ENCODE measurements around the gene LCP2.

- TF ChIP-seq EZH2phosphoT487 (IDR thresholded peaks at IDR 0.05; ENCODE audit: low read depth) (no peak), CTCF (IDR thresholded peaks at IDR 0.05; ENCODE audit: low read depth, low read length) (no peak)
These were observed 10.2 kb upstream of the LCP2 start for GRCh38 chr5:170307575-170308465.
